IPS-20b (cell line): Measurements from ENCODE around the gene SNCAIP.

Experiments used
- H3K27ac ChIP-seq: one replicate; pipeline ENCODE4 v1.5.1; 2013; ENCODE audit warnings: low read length
- H3K27me3 ChIP-seq: 2 replicates; pipeline ENCODE4 v1.6.1; 2013; ENCODE audit warnings: mild to moderate bottlenecking, low read length, inconsistent platforms; ENCODE audit not compliant: insufficient read depth
- H3K36me3 ChIP-seq: 2 replicates; pipeline ENCODE4 v1.6.1; 2013; ENCODE audit warnings: low read depth, mild to moderate bottlenecking, inconsistent platforms, low read length, moderate library complexity; ENCODE audit not compliant: insufficient read depth
- H3K4me1 ChIP-seq: 2 replicates; pipeline ENCODE4 v1.6.1; 2013; ENCODE audit warnings: mild to moderate bottlenecking, control low read depth, inconsistent platforms, low read length, moderate library complexity; ENCODE audit not compliant: insufficient read depth
- H3K4me3 ChIP-seq: 2 replicates; pipeline ENCODE4 v1.5.1; 2013; ENCODE audit warnings: mild to moderate bottlenecking, low read length, inconsistent platforms
- H3K9ac ChIP-seq: 2 replicates; pipeline ENCODE4 v1.6.1; 2013; ENCODE audit warnings: low read depth, mild to moderate bottlenecking, inconsistent platforms, low read length, moderate library complexity
- H3K9me3 ChIP-seq: 2 replicates; pipeline ENCODE4 v1.6.1; 2013; ENCODE audit warnings: mild to moderate bottlenecking, low read depth, low read length, inconsistent platforms; ENCODE audit not compliant: insufficient read depth

The SNCAIP gene

GRCh38 chr5:122316656-122317055 is 4.6 kb downstream of the SNCAIP start:
- peaks cover 27% of the 10 kb centered on the region for H3K27me3 ChIP-seq
- H3K9ac ChIP-seq, result no peak overlapping the region
- peaks cover 12% of the 10 kb centered on the region; the same call in 1 of the 2 replicates for H3K4me1 ChIP-seq
- H3K9me3 ChIP-seq, result no peaks in the 10 kb centered on the region; the same call in 1 of the 2 replicates
- no peak overlapping the region for H3K27ac ChIP-seq
- H3K4me3 ChIP-seq, result no peak overlapping the region
- H3K36me3 ChIP-seq, result no peaks in the 10 kb centered on the region

GRCh38 chr5:122319897-122320296 is 7.9 kb downstream of the SNCAIP start:
- no peak overlapping the region for H3K9ac ChIP-seq
- H3K27me3 ChIP-seq, result no peaks in the 10 kb centered on the region
- peaks cover 4% of the 10 kb centered on the region; the same call in 1 of the 2 replicates for H3K4me1 ChIP-seq
- H3K9me3 ChIP-seq, result no peaks in the 10 kb centered on the region; the same call in 1 of the 2 replicates
- H3K27ac ChIP-seq, result no peak overlapping the region
- no peaks in the 10 kb centered on the region for H3K36me3 ChIP-seq
- H3K4me3 ChIP-seq, result no peak overlapping the region

GRCh38 chr5:122321921-122322320 is 9.9 kb downstream of the SNCAIP start:
- Histone ChIP-seq H3K36me3 (no peaks in the 10 kb centered on the region), H3K4me1 (peaks cover 4% of the 10 kb centered on the region; the same call in 1 of the 2 replicates), H3K4me3 (no peak overlapping the region), H3K27me3 (no peaks in the 10 kb centered on the region), H3K9ac (no peak overlapping the region), H3K9me3 (no peaks in the 10 kb centered on the region), H3K27ac (no peak overlapping the region)

GRCh38 chr5:122322801-122323548 is 10.9 kb downstream of the SNCAIP start:
- Histone ChIP-seq H3K36me3 (no peaks in the 10 kb centered on the region), H3K9me3 (no peaks in the 10 kb centered on the region), H3K4me1 (peaks cover 4% of the 10 kb centered on the region; the same call in 1 of the 2 replicates), H3K9ac (no peak overlapping the region), H3K27me3 (no peaks in the 10 kb centered on the region), H3K27ac (no peak overlapping the region), H3K4me3 (no peak overlapping the region)

GRCh38 chr5:122323738-122324137 is 11.7 kb downstream of the SNCAIP start:
- Histone ChIP-seq H3K9ac (no peak overlapping the region), H3K27ac (no peak overlapping the region), H3K9me3 (no peaks in the 10 kb centered on the region), H3K4me3 (no peak overlapping the region), H3K27me3 (no peaks in the 10 kb centered on the region), H3K4me1 (peaks cover 4% of the 10 kb centered on the region; the same call in 1 of the 2 replicates), H3K36me3 (no peaks in the 10 kb centered on the region)

GRCh38 chr5:122327110-122327509 is 15.1 kb downstream of the SNCAIP start:
- Histone ChIP-seq H3K9ac (no peak overlapping the region), H3K27me3 (no peaks in the 10 kb centered on the region), H3K27ac (no peak overlapping the region), H3K36me3 (no peaks in the 10 kb centered on the region), H3K4me1 (peaks cover 4% of the 10 kb centered on the region; the same call in 1 of the 2 replicates), H3K9me3 (no peaks in the 10 kb centered on the region), H3K4me3 (no peak overlapping the region)

GRCh38 chr5:122330881-122331280 is 18.8 kb downstream of the SNCAIP start:
- H3K4me3 ChIP-seq, result no peak overlapping the region
- H3K9ac ChIP-seq, result no peak overlapping the region
- no peaks in the 10 kb centered on the region for H3K36me3 ChIP-seq
- H3K27ac ChIP-seq, result no peak overlapping the region
- no peaks in the 10 kb centered on the region for H3K9me3 ChIP-seq
- H3K4me1 ChIP-seq, result peaks cover 9% of the 10 kb centered on the region
- no peaks in the 10 kb centered on the region for H3K27me3 ChIP-seq

- Histone ChIP-seq H3K9ac (peak overlapping the region; percentile 31; the same call in 1 of the 2 replicates), H3K4me3 (no peak overlapping the region), H3K4me1 (peaks cover 9% of the 10 kb centered on the region), H3K27me3 (no peaks in the 10 kb centered on the region), H3K9me3 (no peaks in the 10 kb centered on the region), H3K36me3 (no peaks in the 10 kb centered on the region), H3K27ac (peak overlapping the region; percentile 22)
These were observed 20.8 kb downstream of the SNCAIP start for GRCh38 chr5:122332599-122333555.

- Histone ChIP-seq H3K4me3 (no peak overlapping the region), H3K27me3 (no peaks in the 10 kb centered on the region), H3K36me3 (no peaks in the 10 kb centered on the region), H3K27ac (no peak overlapping the region), H3K9ac (no peak overlapping the region), H3K9me3 (no peaks in the 10 kb centered on the region), H3K4me1 (peaks cover 9% of the 10 kb centered on the region)
These were observed 21.5 kb downstream of the SNCAIP start for GRCh38 chr5:122333564-122333963.

GRCh38 chr5:122339591-122339990 is 27.6 kb downstream of the SNCAIP start:
- no peaks in the 10 kb centered on the region for H3K9me3 ChIP-seq
- H3K27ac ChIP-seq, result no peak overlapping the region
- no peaks in the 10 kb centered on the region for H3K36me3 ChIP-seq
- no peak overlapping the region for H3K9ac ChIP-seq
- H3K4me1 ChIP-seq, result no peaks in the 10 kb centered on the region
- no peaks in the 10 kb centered on the region for H3K27me3 ChIP-seq
- no peak overlapping the region for H3K4me3 ChIP-seq

GRCh38 chr5:122341087-122341486 is 29.1 kb downstream of the SNCAIP start:
- no peak overlapping the region for H3K9ac ChIP-seq
- H3K27ac ChIP-seq, result no peak overlapping the region
- no peak overlapping the region for H3K4me3 ChIP-seq
- H3K9me3 ChIP-seq, result no peaks in the 10 kb centered on the region
- H3K4me1 ChIP-seq, result no peaks in the 10 kb centered on the region
- H3K36me3 ChIP-seq, result no peaks in the 10 kb centered on the region
- no peaks in the 10 kb centered on the region for H3K27me3 ChIP-seq
